Dermis microvascular lymphatic vessel endothelial cell (primary cell): ENCODE data around the gene PTPMT1. TPM values are rescaled to one million over a fixed set of nuclear protein-coding genes. Genes with fewer than 3 reads are reported as not detected.

ENCODE experiments used
- DNase-seq, 2 donors: peaks; one replicate each; pipeline versions ENCODE4 v3.0.0 to v3.0.0-alpha.2; 2010; ENCODE audit warnings: low read depth in 2 of 2
- total RNA-seq: library from RNA; depleted of rRNA; stranded (reverse); fragments of >200 nt; gene quantifications from 2 replicates; pipeline ENCODE4 v1.2.1, GENCODE V29; 2014

Gene PTPMT1
- total RNA-seq, 1 donor from 2014 or later, result 65.0 TPM

DNA sequence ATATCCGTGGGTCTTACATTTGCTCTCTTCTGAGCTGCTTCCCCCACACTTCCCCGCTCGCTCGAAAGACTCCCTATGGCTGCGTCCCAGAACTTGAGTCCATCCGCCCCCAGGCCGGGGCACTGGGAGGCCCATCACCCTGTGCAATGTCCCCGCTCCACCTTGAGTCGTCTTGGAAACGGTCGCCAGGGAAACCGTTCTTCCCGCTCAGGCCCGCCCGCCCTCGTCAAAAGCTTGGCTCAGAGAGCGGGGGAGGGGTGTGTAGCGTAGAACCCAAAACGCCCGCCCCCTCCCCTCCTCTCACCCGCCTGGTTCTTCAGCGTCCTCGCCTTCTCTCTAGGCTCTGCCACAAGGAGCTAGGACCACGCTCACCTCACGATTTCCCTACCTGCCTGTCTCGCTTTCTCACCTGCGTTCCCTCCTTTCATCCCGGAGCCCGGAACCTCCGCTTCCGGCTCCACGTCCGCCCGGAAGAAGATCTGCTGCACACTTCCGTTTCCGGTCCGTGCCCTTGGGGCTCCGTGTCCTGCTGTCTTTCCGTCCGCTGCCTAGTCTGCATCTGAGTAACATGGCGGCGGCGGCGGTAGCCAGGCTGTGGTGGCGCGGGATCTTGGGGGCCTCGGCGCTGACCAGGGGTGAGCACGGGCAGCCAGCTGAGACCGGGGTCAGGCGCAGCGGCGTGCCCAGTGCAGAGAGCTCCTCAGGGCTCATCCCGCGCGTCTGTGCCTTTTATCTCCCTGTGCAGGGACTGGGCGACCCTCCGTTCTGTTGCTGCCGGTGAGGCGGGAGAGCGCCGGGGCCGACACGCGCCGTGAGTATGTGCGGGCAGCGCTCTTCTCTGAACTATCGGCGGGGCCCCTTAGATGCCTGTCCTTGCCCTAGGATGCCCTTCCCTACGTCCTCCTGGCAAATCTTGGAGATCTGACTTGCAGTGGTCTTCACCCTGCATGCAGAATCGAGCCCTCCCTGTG, 13.4 kb downstream of the PTPMT1 start, which contains the start of the genes KBTBD4 and NDUFS3:
KBTBD4 (minus strand) TSS at position 447 of the 971 bp plus-strand sequence; CDS start at position 428, 19 bp downstream.
NDUFS3 (plus strand) TSS at position 551 of the 971 bp plus-strand sequence; CDS start at position 569, 18 bp downstream.
- DNase-seq, result peak; percentile 81 to 89

DNA sequence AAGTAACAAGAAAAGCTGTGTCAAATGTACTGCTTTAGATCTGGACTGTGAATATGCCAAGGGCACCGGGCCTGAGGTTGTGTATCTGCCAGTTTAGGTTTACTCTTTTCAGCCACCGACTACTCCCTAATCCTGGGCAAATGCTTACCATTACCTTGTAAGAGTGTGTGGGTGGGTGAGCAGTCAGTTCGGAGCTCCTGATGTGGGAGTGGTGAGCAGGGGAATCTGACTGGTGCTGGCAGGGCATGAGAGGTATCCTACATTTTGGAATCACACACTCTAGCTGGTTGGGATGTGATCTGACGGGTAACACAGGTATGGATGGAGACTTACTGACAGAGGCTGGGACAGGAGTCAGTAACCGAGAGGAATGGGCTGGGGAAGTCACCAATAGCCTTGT, 18.4 kb downstream of the PTPMT1 start:
- DNase-seq, result no peak

DNA sequence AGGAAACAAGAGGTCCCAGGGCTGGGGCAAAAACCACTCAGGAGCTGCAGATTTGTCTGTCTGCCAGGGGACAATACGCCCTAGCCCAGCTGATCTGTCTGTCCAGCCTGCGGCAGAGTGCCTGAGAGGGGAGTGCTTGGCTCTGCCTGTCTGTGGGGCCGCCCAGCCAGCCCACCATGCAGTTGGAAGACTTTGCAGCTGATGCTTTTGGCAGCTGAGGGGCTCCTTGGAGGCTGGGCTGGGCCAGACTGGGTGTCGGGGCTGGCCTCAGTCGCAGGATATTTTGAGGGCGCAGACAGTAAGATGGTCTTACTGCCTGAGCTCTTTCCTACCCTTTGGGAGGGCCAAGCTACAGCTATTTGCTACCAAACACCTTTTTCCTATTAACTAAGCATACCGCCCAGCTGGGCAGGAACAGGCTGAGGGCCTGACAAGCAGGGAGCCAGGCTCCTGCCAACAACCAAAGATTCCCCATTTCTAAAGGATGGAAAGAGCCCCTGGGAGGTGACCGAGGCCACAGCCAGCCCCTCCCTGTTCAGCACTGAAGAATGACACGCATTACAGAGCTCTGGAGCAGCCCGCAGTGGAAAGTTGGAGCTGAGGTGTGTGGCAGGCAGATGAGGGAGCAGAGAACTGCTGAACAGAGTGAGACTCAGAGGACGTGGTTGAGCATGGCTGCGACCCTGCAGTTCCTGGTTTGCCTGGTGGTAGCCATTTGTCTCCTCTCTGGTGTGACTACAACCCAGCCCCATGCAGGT, 20.9 kb downstream of the PTPMT1 start, which contains the start of gene FAM180B:
FAM180B (plus strand) TSS at position 581 of the 758 bp plus-strand sequence; CDS start at position 672, 91 bp downstream.
- no peak for DNase-seq

DNA sequence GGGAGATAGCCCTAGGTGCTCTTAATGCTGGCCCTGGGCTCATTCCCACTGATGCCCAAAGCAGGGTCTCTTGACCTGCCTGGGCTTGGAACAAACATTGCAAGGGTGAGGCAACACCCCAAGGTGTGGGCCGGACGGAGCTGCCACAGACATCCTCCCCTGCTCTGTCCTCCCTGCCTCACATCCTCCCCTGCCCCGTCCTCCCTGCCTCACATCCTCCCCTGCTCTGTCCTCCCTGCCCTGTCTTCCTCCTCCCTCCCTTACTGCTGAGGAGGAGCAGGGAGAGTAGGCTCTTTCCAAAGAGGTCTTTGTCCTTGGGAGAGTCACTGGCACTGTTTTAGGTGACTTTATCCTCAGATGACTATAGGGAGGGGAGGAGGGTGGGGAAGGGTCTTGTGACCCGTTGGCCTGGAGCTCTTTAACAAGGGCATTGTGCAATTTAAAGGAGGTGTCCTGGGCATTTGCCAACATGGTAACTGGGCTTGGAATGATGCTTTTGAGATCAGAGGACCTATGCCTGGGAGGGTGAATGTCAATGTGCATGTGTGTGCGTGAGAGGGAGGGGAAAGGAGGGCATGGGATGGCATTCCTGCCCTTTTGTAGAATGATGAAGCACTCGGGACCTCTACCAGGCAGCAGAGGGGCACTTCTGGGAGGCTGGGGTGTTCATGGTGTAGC, 21.8 kb downstream of the PTPMT1 start:
- DNase-seq, result no peak

DNA sequence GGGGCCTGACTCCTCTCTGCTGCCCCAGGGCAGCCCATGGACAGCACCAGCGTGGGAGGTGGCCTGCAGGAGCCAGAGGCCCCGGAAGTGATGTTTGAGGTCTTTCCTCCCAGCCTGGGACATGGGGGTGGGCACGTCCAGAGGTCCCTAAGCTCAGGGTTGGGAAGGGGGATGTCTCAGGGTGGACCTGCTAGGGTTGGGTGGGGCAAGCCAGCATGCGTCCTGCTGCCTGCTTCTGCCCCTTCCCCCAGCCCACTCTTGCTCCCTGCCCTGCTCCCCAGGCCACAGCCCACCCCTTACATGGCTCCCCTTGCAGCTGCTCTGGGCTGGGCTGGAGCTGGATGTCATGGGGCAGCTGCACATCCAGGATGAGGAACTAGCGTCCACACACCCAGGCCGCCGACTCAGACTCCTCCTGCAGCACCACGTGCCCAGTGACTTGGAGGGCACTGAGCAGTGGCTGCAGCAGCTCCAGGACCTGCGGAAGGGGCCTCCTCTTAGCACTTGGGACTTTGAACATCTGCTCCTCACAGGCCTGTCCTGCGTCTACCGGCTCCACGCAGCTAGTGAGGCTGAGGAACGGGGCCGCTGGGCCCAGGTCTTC, 22.4 kb downstream of the PTPMT1 start:
- no peak for DNase-seq

DNA sequence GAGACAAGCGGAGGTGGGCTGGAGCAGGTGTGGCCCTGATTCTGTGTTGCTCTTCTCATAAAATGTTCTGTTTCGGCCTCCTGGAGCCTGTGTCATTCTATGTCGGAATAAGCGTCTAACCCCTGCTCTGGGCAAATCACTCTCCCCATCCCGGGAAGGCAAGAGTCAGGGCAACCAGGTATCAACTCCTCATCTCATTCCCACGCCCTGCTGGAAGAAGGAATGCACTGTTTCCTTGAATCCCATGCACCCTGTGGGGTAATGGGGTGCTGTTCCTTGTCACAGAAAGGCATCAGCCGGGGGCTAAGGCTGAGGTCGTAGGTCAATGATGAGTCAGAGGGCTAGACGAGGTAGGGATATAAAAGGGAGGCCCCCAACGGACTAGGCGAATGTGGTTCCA, 23.7 kb downstream of the PTPMT1 start:
- no peak for DNase-seq

DNA sequence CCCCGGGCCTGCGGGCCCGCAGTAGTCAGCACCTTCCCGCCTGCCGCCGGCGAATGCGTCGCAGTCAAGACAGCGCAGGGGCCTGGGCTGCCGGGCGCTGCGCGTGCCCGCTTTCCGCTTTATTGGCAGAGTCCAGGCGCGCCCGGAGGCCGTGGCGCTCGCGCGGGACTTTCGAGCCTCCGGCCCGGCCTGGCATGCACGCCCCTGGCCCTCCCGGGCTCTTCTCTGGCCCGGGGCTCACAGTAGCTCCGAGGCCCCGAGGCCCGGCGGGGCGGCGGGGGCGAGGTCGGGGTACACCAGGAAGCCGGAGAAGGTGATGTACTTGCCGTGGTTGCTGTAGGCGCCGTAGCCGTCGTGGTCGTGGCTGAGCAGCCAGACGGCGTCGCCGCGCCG, 24.2 kb downstream of the PTPMT1 start:
- no peak for DNase-seq

DNA sequence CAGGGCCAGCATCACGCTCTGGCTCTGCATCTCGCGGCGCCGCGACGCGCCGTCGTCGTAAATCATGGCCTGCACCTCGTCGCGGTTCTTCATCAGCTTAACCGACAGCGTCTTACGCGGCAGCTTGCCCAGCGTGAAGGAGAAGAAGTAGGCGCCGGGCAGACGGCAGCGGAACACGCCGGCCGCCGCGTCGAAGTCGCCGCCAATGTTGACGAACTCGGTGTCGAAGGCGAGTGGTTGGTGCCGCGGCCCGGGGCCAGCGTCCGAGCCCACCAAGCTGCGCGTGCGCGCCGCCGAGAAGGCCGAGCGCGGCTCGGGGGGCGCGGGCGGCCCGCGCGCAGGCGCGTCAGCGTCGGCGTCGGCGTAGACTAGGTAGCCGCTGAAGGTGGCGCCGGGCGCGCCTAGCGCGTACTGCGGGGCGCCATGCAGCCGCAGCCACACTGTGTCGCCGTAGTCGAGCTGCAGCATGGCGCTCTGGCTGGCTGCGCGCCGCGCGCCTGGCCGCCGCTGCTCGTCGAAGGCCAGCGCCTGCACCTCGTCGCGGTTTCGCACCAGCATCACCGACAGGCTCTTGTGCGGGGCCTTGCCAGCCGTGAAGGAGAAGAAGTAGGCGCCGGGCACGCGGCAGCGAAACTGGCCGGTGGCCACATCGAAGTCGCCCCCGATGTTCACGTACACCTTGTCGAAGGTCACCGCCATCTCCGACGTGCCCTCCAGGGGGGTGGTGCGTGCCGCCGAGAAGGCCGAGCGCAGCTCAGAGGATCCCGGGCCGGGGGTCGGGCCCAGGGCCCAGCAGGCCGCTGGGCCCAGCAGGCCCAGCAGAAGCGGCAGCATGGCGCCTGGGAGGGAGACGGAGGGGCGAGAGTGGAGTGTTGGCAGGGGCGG, 24.8 kb downstream of the PTPMT1 start:
- no peak for DNase-seq

DNA sequence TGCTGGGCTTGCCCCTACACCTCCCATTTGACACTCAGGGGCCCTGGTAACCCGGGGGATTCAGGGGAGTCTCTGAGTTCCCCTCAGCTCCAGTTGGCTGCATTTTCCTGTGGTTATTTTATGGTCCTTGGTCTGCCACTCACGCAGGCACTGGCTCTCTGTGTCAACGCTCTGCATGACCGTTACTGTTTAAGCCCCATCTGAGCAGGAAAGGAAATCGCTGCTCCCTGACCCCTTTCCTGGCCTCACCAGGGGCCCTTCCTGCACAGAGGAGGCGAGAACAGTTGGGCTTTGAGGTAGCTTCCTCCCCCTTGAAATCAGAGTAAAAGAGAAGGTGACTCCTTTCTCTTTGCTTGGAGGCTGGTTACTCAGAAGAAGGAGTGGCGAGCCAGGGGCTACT, 26.4 kb downstream of the PTPMT1 start:
- DNase-seq, result peak; percentile 59 to 79

DNA sequence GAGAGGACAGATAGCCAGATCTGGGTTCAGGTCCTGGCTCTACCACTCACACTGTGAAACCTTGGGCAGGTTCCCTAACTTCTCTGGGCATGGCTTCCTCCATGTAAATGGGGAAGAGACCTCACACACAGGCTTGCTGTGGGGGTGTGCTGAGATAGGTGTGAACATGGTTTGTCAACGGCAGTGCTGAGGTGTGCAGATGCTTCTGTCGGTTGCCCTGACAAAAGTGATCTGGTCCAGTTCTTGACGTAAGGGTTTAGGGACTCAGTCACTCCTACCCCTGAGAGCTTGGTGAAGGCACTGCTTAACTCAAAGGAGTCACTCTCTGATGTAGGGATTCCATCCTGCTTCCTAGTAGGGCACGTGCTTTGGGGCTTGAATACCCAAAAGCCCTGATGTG, 26.9 kb downstream of the PTPMT1 start:
- DNase-seq, result no peak

DNA sequence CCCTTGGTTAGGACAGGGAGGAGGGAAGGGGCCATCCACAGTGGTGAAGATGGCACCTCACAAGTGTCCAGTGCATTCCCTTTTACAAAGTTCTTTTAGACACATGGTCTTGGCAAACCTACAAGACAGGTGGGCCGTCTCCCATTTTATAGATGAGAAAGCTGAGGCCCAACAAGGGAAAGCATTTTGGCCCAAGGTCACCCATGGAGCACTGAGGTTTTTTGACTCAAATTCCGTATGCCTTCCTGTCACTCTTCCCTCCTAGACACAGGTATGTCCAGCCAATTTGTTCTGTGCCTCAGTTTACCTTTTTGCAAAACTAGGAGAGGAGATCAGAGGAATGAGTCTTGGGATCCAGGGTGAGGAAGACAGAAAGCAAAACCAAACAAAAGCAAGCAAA, 27.6 kb downstream of the PTPMT1 start:
- no peak for DNase-seq

DNA sequence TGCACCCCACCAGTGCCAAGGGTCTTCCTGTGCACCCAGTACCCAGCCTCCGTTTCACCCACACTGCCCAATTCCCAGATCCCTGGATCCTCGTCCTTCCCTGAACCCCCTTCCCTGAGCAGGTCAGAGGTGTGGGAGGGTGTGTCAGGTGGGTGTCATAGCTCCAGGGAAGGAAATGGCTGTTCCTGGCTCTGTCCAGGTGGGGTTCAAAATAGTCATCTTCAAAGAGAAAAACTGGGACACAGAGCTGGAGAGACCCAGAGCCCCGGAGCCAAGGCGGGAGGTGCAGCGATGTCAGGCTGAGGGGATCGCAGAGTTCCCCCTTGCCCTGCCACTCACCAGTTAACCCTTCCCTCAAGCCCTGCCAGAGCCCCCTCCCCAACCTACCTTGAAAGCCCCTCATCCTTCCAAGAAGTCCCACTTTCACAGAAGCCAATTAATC, 28.1 kb downstream of the PTPMT1 start:
- no peak for DNase-seq

DNA sequence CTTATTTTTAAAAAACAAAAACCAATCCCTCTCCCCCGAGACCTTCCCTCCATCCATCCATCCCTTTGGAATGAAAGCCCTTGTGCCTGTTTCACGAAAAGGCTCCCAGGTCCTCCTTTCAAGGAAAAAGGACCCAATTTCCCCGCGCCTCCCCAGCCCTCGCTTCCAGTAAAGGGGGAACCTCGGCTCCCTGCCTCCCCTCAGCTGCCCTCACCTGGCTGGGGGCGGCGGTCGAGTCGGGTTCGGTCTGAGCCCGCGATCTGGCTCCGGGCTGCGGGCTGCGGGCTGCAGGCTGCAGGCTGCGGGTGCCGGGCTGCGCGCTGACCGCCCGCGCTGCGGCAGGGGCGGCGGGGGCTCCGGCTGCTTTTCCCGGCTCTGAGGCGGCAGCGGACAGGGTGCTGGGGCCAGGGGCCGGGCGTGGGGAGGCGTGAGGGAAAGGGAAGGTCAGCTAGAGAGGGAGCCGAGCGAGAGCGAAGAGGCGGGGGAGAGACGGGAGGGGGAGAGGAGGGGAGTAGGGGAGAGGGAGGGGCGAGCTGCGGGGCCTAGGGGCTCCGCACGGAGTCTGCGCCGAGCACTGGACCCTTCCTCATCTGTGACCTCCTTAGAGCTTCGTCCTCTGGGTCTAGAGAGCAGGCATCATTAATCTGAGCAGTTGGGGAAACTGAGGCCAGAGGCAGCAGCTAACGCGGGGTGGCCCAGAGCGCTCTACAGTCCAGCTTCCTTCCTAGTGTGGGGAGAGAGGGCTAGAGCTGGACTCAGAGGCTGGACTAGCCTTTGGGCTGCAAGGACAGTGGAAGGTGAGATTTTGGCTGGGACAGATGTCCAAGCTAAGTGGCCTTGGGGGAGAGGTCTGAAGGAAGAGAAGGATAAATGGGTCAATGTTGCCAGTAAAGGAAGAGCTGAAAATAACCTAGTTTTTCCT, 28.8 kb downstream of the PTPMT1 start, which contains the start of gene C1QTNF4:
C1QTNF4 (minus strand) TSS at position 478 of the 922 bp plus-strand sequence. CDS start 3,601 bp downstream, outside the sequence.
- DNase-seq, result no peak

DNA sequence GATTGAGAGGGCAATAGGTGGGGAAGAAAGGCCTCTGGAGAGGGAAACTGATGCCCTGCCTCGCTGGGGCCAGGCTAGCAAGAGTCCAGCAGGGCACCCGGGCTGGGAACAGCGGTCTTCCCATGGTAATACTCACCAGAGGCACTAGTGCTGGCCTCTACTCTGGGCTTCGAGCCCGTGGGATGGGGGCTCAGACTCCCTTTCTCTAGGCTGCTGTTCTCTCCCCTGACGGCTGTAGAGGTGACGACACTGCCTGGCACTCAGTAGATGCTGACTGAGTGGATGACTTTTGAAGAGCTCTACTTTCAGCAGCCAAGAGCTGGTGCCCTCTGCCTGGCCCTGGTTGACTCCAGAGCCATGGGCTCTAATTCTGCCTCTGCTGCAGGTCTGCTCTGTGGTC, 29.6 kb downstream of the PTPMT1 start:
- no peak for DNase-seq

DNA sequence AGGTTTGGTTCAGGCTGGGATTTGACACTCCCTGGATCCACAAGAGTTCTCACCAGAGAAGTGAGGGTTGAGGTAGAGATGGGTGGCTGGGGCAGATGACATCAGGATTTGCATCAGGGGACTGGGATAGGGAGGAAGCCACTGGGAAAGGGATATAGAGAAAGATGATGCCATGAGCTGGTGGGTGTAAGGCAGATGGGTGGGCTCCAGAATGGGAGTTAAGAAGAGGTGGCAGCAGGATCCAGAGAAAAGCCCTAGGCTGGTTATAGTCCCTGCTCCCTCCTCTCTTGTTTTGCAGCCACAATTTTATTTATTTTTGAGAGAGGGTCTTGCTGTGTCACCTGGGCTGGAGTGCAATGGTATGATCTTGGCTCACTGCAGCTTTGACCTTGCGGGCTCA, 30.6 kb downstream of the PTPMT1 start:
- DNase-seq, result no peak

DNA sequence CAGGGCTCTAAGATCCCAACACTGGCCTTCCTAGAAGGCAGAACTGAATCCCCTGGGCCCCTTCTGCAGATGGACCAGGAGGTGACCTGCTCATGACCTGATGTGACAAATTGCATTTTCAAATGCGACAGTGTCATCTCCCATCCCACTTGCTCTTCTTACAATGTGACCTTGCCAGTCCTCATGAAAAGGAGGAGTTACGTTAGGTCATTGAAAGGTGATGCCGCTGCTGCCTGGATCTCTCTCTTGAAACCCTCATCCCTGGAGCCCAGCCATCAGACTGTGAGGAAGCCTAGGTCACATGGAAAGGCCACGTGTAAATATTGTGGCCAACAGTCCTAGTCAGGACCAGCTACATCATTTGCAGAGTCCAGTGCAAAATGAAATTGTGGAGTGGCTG, 34.5 kb downstream of the PTPMT1 start:
- no peak for DNase-seq

DNA sequence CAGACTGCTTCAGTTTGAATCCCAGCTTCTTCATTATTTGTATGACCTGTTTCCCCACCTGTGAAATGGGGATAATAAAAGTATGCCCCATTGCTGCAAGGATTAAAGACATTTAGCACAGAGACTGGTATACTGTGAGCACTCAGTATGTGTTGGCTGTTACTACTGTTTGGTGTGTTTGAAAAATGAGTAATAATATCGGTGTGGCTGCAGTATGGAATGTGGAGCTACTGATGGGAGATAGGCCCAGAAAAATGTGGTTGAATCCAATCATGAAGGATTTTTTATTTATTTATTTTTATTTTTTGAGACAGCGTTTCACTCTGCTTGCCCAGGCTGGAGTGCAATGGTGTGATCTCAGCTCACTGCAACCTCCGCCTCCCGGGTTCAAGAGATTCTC, 37.9 kb downstream of the PTPMT1 start:
- no peak for DNase-seq

DNA sequence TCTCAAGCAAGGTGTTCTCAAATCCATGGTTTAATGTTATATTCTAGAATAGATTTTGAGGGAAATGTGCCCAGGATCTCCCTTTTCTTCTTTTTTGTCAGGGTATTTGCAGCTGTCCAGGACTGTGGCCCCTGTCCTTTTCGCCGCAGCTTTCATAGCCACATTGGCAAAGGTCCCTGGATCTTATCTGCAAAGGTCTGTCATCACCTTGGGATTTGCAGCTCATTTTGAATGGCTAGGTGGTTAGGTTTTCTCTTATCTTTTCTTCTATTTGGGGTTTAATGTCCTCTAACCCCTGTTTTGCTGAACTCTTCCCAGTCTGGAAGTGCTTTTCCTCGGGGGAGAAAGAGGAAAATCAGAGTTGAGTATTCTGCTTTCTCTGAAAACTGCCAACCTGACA, 40.5 kb downstream of the PTPMT1 start:
- DNase-seq, result no peak

DNA sequence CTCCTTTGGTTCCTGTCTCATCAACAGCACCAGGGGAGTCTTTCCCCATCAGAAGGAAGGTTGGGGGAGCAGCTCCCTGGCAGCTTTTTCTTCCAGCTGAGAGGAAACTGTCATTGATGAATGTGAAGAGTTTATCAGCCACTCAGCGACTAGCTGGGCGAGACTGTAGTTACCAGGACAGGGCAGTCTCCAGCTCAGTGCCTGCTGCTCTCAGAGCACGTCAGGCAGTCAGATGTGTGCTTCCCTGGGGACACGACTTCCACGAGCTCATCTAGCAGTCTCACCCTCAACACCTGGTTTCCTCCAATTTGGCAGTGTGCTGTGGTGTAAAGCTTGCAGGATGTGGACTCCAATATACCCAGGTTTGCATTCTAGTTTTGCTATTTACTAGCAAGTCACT, 41.3 kb downstream of the PTPMT1 start:
- DNase-seq, result no peak
